Brain pericyte (primary cell): ENCODE results near the gene FGF14.

Experiments
- DNase-seq: peaks from one replicate; pipeline ENCODE4 v3.0.0-alpha.2; 2012; ENCODE audit warnings: low read depth, low spot score

Gene FGF14

DNA sequence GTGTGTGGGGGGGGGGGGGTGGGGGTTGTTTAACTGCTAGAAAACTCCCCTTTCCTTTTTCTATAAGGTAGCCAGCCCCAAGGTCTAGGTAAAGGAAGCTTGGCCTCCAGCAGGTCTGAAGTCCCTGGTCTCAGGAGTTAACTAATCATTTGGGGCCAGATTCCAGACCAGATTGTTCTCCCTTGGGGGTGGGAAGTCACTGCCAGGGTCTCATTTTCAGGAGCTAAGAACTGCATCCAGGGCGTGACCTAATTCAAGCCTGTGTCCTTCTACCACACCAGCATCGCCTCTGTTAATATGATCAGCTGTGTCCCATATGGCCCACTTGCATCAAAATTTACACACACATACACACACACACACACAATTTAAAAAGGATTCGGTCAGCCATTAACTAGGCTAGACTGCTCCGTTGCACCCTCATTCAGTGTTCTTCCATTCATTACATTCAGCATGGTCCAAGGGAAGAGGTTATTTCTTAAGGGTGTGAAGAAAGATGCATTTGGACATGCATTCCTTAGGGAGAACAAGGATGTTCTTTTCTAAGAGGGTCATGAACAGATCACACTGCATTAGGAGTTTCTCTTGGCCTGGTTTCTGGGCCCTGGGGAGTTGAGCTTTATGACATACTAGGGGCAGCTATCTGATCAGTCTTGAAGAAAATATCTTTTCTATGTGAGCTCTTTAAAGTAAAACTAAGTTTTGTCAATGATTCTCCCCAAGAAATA lies 91.0 kb downstream of the FGF14 start:
- no peak for DNase-seq

DNA sequence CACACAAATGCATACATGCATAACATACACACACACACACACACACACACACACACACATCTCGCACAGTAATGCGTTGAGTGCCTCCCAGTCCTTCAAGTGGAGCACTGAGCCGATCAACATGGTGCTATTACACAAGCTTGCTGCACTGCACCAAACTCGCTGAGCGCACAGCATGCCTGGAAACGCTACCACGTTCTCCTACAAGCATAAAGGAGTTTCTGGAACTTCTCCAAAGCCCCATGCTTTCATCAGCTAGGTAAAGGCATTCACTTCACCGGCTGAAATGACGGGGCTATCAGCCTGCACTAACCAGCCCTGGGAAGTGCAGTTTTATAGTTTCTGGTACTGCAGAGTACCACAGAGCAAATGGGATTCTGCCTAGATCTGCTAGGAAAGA lies 92.7 kb downstream of the FGF14 start:
- no peak for DNase-seq

DNA sequence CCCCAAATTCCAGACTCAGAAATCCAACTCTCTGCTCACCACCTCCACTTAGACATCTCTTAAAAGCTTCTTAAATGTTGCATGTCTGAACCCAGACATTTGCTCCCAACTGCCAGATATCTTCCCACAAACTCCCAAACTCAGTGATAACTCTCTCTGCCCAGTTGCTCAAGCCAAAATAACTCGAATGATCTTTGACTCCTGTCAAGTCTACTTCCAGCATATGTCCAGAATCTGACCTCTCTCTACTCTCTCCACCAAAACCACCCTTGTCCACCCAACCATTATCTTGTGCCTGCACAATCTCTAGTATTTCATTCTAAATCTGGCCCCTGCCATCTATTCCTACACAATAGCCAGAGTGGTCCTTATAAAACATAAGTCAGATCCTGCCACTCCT lies 99.3 kb downstream of the FGF14 start:
- DNase-seq, result no peak

- DNase-seq, result no peak
These were observed 101.5 kb downstream of the FGF14 start for GRCh38 chr13:102300379-102300778.

- DNase-seq, result no peak
These were observed 102.5 kb downstream of the FGF14 start for GRCh38 chr13:102299366-102299765.

GRCh38 chr13:102298051-102298450 lies 103.8 kb downstream of the FGF14 start:
- DNase-seq, result no peak

- no peak for DNase-seq
These were observed 106.4 kb downstream of the FGF14 start for GRCh38 chr13:102295316-102296048.

- no peak for DNase-seq
These were observed 107.3 kb downstream of the FGF14 start for GRCh38 chr13:102294407-102295018.

GRCh38 chr13:102293723-102294122 lies 108.1 kb downstream of the FGF14 start:
- no peak for DNase-seq

GRCh38 chr13:102291587-102292218 lies 110.1 kb downstream of the FGF14 start:
- DNase-seq, result no peak

GRCh38 chr13:102289606-102290005 lies 112.2 kb downstream of the FGF14 start:
- no peak for DNase-seq

DNA sequence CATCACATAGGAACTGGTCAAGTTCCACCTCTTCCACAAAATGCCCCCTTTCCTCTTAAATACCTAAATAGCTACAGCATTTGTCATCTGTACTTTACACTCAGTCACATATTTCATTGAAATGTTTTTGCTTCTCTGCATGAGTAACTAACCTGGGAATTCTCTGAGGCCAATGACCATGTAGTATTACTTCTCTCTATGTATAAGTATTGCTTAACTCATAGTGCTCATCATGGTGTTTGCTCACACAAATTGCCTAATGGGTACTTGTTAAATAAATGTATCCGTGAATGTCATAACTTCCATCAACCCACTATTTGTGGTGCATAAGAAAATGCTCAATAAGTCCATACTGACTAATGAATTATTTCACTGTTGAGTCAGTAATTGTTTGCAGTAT lies 115.5 kb downstream of the FGF14 start:
- no peak for DNase-seq

DNA sequence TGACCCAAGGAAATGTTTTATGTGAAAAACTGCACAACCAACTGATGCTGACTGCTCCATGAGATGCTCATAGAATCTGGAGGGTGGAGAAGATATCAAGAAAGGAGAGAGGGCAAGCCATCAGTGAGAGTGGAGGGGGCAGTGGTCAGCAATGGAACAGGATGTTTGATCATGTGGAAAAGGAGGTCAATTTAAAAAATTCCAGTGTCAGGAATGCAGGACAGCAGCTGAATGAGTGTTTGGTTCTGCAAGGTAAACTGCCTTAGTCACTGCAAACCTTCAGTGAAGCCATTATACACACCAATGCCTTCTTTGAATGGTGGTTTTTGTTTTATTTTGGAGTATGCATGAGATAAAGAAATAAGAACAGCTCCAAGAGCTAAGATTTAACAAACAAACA lies 121.5 kb downstream of the FGF14 start:
- no peak for DNase-seq

- DNase-seq, result no peak
These were observed 124.6 kb downstream of the FGF14 start for GRCh38 chr13:102277286-102277685.

DNA sequence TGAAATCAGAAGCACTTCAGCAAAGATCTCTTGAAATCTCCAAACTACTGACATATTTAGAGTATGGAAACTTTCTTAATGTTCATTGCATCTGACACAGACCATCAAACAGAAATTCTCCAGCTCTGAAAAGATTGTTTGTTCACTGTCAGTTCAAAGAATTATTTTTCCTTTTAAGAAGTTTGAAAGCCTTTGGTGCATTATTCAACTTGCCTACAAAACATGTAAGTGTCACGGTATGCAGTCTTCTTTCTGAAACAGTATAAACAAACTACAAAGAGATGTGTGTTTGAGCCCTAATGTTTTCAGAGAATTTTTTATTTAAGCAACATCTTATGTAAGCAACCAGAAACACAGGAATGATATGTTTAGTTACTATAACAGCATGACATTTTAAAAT lies 125.4 kb downstream of the FGF14 start:
- DNase-seq, result no peak

DNA sequence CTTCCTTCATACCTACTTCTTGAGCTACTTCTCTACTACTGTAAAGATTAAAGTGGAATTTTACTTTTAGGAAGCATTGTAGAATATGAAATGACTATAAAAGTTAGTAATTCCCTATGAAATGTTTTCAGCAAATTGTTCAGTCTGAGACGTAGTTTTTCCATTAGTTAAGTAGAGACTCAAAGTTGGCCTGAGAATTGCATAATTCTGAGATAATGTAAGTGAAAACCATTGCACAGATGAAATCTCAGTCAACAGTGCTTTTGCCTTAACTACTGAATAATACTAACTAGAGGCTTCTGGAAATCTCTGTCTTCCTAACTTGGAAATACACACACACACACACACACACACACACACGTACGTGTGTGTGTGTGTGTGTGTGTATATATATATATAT lies 125.9 kb downstream of the FGF14 start:
- DNase-seq, result no peak

- no peak for DNase-seq
These were observed 128.7 kb downstream of the FGF14 start for GRCh38 chr13:102273111-102273510.

DNA sequence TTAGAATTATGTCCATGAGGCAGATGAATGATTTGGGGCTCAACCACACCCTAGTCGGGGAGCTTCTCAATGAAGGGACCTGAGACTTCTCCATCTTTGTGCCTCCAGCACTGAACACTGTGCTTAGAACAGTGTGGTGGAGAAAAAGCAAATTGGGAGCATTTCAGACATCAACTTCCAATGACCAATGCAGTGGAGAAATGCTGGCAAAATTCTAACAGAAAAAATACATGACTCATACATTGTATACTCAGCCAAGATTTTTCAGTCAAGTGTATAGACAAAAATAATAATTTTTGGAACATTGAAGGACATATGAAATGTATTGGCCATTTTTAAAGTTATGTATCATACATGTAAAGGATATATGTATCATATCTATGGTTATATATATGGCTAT lies 134.7 kb downstream of the FGF14 start:
- DNase-seq, result no peak

GRCh38 chr13:102261809-102262208 lies 140.0 kb downstream of the FGF14 start:
- DNase-seq, result no peak

- no peak for DNase-seq
These were observed 140.5 kb downstream of the FGF14 start for GRCh38 chr13:102261316-102261715.

DNA sequence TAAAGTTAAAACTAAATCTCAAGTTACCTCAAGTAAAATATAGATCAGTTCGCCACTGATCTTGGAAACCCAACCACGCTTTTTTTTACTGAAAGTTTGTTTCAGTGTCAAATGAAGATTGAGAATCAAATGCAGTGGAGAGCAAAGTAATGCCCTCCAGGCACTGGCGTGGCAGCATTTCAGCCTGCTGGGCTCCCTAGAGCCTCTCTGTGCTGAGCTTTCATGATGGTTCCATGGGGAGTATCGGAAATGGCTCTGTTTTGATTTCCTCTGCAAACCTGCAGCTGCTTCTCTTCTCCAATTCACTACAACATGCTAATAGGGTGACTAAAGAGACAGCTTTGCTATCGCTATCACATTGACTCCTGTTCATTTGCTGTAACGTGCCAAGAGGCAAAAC lies 141.6 kb downstream of the FGF14 start:
- DNase-seq, result no peak

DNA sequence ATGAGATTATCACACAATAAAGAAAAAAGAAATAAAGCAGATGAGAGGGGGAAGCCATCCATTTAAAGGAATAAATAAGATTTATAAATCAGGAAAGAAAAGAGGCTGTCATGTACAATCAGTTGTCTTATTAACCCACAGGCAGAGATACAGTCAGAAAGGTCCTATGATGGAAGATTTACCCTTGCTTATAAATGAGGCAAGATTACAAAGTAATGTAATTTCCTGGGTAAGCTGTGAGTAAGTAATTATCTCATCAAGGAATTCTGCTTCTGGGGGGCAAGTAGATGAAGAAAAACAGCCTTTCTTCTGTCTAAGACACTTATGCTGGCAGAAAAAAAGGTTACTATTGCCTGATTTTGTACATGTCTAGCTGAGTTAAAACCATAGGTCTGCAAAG lies 146.4 kb downstream of the FGF14 start:
- no peak for DNase-seq
